ENCODE data around the gene ERVK3-1.

ERVK3-1 gene

GRCh38 chr19:58349590-58349989, 44.4 kb downstream of the ERVK3-1 start:
- Histone ChIP-seq H3K4me2 (ENCODE audit: low read length) (no peak overlapping the region), H3K9me2 (ENCODE audit: low read depth, low read length) (no peaks in the 10 kb centered on the region), H2AFZ (ENCODE audit: low read length) (no peak overlapping the region), H3K27ac (ENCODE audit: low read depth, low read length, poor library complexity, severe bottlenecking) (no peak overlapping the region), H3F3A (ENCODE audit: insufficient read depth, low read length) (no peaks in the 10 kb centered on the region), H3K4me1 (ENCODE audit: insufficient read depth, low read length, severe bottlenecking) (peaks cover 39% of the 10 kb centered on the region), H4K20me1 (ENCODE audit: insufficient read depth, low read length) (no peaks in the 10 kb centered on the region), H3K9ac (ENCODE audit: low read length) (no peak overlapping the region), H3K27me3 (ENCODE audit: insufficient read depth, low read length) (no peaks in the 10 kb centered on the region), H3K79me2 (ENCODE audit: insufficient read depth, low read length) (peaks cover 9% of the 10 kb centered on the region), H3K9me3 (ENCODE audit: low read length) (no peaks in the 10 kb centered on the region), H3K4me3 (ENCODE audit: low read depth, low read length, poor library complexity, severe bottlenecking) (no peak overlapping the region), H3K36me3 (ENCODE audit: insufficient read depth, low read length) (no peaks in the 10 kb centered on the region)
- TF ChIP-seq EZH2 (IDR thresholded peaks at IDR 0.05; ENCODE audit: borderline replicate concordance, low read length) (no peak), CTCF (IDR thresholded peaks at IDR 0.05; ENCODE audit: low read length) (no peak)

DNA sequence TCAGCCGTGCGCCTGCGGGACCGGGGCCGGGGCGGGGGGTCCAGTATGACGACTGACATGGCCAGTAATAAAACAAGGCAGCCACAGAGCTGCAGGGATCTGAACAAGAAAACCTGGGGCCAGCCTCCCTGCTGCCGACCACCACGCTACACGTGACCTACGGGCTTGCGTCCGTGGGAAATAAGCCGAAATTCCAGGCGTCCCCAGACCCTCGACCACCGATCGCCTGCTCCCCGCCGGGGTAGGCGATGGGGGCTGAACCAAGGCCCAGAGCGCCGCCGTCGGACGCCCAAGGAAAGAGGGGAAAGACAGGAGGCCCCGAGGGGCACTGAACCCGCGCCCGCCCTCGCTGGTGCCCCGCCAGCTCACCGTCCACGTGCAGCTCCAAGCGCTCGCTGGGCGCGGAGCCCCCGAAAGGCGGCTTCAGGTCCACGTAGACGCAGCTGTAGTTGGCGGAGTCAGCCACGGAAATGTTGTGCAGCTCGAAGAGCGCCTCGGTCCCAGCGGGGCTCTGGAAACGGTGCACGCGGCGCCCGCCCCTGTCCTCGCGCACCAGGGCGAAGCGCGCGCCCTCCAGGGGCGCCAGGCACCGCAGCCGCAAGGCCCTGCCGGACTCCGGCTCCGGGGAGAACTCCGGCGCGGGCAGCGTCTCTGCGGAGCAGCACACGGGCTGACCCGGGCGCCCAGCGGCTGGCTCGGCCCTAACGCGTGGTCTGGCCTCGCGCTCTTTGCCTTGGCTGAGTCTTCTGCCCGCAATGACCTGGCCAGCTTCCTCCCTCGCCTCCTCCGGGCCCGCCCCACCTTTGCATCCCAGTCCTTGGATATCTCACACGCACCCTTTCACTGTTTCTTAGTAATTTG, 45.1 kb downstream of the ERVK3-1 start:
- Histone ChIP-seq H3K9me2 (ENCODE audit: low read depth, low read length) (no peaks in the 10 kb centered on the region), H2AFZ (ENCODE audit: low read length) (no peak overlapping the region), H4K20me1 (ENCODE audit: insufficient read depth, low read length) (no peaks in the 10 kb centered on the region), H3K27ac (ENCODE audit: low read depth, low read length, poor library complexity, severe bottlenecking) (no peak overlapping the region), H3K4me2 (ENCODE audit: low read length) (no peak overlapping the region), H3K4me3 (ENCODE audit: low read depth, low read length, poor library complexity, severe bottlenecking) (no peak overlapping the region), H3K9ac (ENCODE audit: low read length) (no peak overlapping the region), H3K4me1 (ENCODE audit: insufficient read depth, low read length, severe bottlenecking) (peaks cover 33% of the 10 kb centered on the region), H3K36me3 (ENCODE audit: insufficient read depth, low read length) (no peaks in the 10 kb centered on the region), H3K79me2 (ENCODE audit: insufficient read depth, low read length) (peaks cover 9% of the 10 kb centered on the region), H3K27me3 (ENCODE audit: insufficient read depth, low read length) (no peaks in the 10 kb centered on the region), H3F3A (ENCODE audit: insufficient read depth, low read length) (no peaks in the 10 kb centered on the region), H3K9me3 (ENCODE audit: low read length) (no peaks in the 10 kb centered on the region)
- TF ChIP-seq CTCF (IDR thresholded peaks at IDR 0.05; ENCODE audit: low read length) (no peak), EZH2 (IDR thresholded peaks at IDR 0.05; ENCODE audit: borderline replicate concordance, low read length) (no peak)

GRCh38 chr19:58350871-58351557, 45.8 kb downstream of the ERVK3-1 start:
- no peak overlapping the region for H3K4me2 ChIP-seq (ENCODE audit: low read length)
- H4K20me1 ChIP-seq (ENCODE audit: insufficient read depth, low read length): no peaks in the 10 kb centered on the region
- TF ChIP-seq EZH2 (IDR thresholded peaks at IDR 0.05; ENCODE audit: borderline replicate concordance, low read length) (no peak), CTCF (IDR thresholded peaks at IDR 0.05; ENCODE audit: low read length) (no peak)
- no peaks in the 10 kb centered on the region for H3K9me2 ChIP-seq (ENCODE audit: low read depth, low read length)
- no peak overlapping the region for H2AFZ ChIP-seq (ENCODE audit: low read length)
- peaks cover 26% of the 10 kb centered on the region for H3K4me1 ChIP-seq (ENCODE audit: insufficient read depth, low read length, severe bottlenecking)
- H3K9me3 ChIP-seq (ENCODE audit: low read length): no peaks in the 10 kb centered on the region
- no peaks in the 10 kb centered on the region for H3K36me3 ChIP-seq (ENCODE audit: insufficient read depth, low read length)
- H3K27me3 ChIP-seq (ENCODE audit: insufficient read depth, low read length): no peaks in the 10 kb centered on the region
- peaks cover 9% of the 10 kb centered on the region for H3K79me2 ChIP-seq (ENCODE audit: insufficient read depth, low read length)
- H3F3A ChIP-seq (ENCODE audit: insufficient read depth, low read length): no peaks in the 10 kb centered on the region
- H3K9ac ChIP-seq (ENCODE audit: low read length): no peak overlapping the region
- H3K27ac ChIP-seq (ENCODE audit: low read depth, low read length, poor library complexity, severe bottlenecking): no peak overlapping the region
- no peak overlapping the region for H3K4me3 ChIP-seq (ENCODE audit: low read depth, low read length, poor library complexity, severe bottlenecking)
